ENCODE results near the gene HNRNPA3.
"Not testable (repeated sequence)": the region's sequence is repeated elsewhere in the genome, so short reads cannot be mapped to it uniquely, and the experiment has no call there.

Gene HNRNPA3

DNA sequence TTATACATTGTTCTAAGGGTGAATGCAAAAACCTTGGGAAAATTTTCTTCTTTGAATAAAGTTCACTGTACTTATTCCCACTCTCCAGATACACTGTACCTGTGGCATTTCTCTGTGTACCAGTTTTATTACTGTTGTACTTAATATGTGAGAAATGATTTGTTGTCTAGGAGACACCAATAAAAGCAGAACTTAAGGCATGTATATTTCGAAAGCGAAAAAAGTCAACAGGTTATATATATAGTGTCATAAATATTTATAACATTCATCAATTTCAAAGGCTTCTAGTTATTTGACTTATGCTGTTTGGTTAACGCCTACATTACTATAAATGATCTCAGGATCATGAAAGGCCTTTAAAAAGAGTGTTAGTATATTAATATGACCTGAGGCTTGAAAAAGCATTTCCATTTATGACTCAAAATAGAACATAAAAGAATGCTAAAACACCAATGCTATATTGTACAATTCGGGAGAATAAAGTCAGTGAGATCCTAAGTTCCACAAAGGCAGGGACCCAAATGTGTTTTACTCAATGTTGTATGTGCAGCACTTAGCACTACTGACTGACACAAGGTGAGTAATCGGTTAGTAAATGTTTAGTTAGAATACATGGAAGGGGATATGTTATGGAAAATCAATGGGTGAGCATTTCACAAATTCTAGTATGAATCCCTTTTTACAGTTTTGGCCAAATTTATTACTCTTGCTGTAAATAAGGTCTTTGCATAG, 32.2 kb upstream of the HNRNPA3 start:
- H3K4me3 ChIP-seq (ENCODE audit: low read depth, low read length), result no peak overlapping the region
- TF ChIP-seq CTCF (IDR thresholded peaks at IDR 0.05; ENCODE audit: borderline replicate concordance, insufficient read depth, low read depth, low read length), result no peak

GRCh38 chr2:177183860-177184259, 28.7 kb upstream of the HNRNPA3 start:
- H3K4me3 ChIP-seq (ENCODE audit: low read depth, low read length), result no peak overlapping the region
- no peak for TF ChIP-seq CTCF (IDR thresholded peaks at IDR 0.05; ENCODE audit: borderline replicate concordance, insufficient read depth, low read depth, low read length)

GRCh38 chr2:177184606-177185005, 28.0 kb upstream of the HNRNPA3 start:
- no peak overlapping the region for H3K4me3 ChIP-seq (ENCODE audit: low read depth, low read length)
- TF ChIP-seq CTCF (IDR thresholded peaks at IDR 0.05; ENCODE audit: borderline replicate concordance, insufficient read depth, low read depth, low read length), result no peak

DNA sequence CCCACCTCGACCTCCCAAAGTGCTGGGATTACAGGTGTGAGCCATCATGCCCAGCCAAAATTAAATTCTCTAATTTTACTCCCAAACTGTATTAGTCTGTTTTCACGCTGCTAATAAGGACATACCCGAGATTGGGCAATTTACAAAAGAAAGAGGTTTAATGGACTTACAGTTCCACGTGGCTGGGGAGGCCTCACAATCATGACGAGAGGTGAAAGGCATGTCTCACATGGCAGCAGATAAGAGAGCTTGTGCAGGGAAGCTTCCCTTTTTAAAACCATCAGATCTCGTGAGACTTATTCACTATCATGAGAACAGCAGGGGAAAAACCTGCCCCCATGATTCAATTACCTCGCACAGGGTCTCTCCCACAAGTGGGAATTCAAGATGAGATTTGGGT, 26.6 kb upstream of the HNRNPA3 start:
- H3K4me3 ChIP-seq (ENCODE audit: low read depth, low read length), result not testable (repeated sequence)

- no peak for TF ChIP-seq CTCF (IDR thresholded peaks at IDR 0.05; ENCODE audit: borderline replicate concordance, insufficient read depth, low read depth, low read length)
- H3K4me3 ChIP-seq (ENCODE audit: low read depth, low read length), result no peak overlapping the region
Measured at GRCh38 chr2:177187631-177188312, 24.8 kb upstream of the HNRNPA3 start.

DNA sequence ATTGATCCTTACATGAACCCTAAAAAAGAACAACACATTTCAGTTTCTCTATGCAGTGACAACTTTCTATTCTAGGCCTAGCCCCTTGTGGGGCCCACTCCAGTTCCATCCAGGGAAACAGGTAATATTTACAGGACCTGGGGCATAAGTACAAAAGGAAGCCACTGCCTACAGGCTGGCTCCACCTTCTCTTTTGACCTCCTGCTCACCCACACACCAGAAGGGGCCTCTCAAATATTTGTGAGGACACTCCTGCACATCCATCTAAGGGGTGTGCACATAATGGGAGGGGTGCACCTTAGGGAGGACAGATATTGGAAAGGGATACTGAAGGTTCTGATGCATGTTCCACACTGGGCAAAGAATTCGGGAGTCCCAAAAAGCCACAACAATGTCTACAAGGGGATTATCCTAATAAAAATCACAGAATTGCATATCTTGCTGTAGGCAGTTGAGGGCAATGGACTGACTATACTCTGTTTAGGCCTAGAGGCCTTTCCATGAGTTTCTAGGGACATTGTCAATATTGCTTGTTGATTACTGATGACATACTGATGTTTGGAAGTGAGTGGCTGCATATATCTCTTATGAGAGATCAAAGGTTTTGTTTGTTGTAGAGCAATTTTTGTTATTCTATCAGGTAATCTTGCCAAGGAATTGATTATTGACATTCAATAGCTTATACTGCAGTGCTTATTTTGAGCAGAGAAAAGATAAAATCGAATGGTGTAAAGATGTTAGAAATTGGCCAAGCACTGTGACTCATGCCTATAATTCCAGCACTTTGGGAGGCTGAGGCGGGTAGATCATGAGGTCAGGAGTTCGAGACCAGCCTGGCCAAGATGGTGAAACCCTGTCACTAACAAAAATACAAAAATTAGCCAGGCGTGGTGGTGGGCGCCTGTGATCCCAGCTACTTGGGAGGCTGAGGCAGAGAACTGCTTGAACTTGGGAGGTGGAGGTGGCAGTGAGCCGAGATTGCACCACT, 23.8 kb upstream of the HNRNPA3 start:
- TF ChIP-seq CTCF (IDR thresholded peaks at IDR 0.05; ENCODE audit: borderline replicate concordance, insufficient read depth, low read depth, low read length), result no peak
- H3K4me3 ChIP-seq (ENCODE audit: low read depth, low read length), result no peak overlapping the region

DNA sequence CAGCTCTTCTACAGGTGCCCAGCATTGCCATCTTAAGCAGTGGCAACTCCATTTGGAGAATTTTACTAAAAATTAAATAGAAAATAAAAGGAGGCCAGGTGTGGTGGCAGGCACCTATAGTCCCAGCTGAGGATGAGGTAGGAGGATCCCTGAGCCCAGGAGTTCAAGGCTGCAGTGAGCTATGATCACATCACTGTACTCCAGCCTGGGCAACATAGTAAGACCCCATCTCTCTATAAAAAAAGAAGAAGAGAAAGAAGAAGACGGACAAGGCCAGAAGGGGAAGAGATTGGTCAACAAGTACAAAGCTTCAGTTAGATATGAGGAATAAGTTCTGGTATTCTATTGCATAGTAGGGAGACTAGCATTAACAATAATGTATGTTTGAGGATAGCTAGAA, 21.7 kb upstream of the HNRNPA3 start:
- TF ChIP-seq CTCF (IDR thresholded peaks at IDR 0.05; ENCODE audit: borderline replicate concordance, insufficient read depth, low read depth, low read length), result no peak
- H3K4me3 ChIP-seq (ENCODE audit: low read depth, low read length), result no peak overlapping the region

Data from GM12875 (cell line).